ENCODE measurements around the gene FAM13A. TPM values are rescaled to one million over a fixed set of nuclear protein-coding genes. Genes with fewer than 3 reads are reported as not detected.

The FAM13A gene
- 100 to 1,000 TPM in 3 of 4 donors, 10 to 100 TPM in 1; 61.8 to 217 (median 152) TPM for total RNA-seq

DNA sequence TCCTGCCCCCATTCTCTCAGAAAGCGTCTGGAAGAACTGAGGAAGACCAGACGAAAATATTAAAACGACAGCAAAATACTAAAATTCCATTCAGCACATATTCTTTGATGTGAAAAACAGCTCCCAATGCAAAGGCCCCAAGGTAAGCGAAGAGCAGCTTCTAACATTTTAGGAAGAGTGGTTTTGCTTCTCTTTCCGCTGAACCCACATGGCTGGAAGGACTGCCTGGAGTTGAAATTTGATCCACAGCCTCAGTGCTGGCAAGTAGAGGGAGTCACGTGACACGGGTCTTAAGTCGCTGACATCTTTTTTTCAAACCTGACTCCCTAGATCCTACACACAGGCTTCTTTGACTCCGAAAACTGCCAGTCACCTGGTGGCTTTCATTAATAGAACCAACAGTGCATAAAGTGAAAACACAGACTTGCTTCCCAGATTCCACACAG, at the start of gene FAM13A:
Gene FAM13A (minus strand): TSS at position 233 of the 446 bp plus-strand sequence. CDS start 221 bp downstream, at position 12.
- TF ChIP-seq, protein P1, sequence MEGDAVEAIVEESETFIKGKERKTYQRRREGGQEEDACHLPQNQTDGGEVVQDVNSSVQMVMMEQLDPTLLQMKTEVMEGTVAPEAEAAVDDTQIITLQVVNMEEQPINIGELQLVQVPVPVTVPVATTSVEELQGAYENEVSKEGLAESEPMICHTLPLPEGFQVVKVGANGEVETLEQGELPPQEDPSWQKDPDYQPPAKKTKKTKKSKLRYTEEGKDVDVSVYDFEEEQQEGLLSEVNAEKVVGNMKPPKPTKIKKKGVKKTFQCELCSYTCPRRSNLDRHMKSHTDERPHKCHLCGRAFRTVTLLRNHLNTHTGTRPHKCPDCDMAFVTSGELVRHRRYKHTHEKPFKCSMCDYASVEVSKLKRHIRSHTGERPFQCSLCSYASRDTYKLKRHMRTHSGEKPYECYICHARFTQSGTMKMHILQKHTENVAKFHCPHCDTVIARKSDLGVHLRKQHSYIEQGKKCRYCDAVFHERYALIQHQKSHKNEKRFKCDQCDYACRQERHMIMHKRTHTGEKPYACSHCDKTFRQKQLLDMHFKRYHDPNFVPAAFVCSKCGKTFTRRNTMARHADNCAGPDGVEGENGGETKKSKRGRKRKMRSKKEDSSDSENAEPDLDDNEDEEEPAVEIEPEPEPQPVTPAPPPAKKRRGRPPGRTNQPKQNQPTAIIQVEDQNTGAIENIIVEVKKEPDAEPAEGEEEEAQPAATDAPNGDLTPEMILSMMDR (IDR thresholded peaks at IDR 0.05; ENCODE audit: low read depth), result no peak

DNA sequence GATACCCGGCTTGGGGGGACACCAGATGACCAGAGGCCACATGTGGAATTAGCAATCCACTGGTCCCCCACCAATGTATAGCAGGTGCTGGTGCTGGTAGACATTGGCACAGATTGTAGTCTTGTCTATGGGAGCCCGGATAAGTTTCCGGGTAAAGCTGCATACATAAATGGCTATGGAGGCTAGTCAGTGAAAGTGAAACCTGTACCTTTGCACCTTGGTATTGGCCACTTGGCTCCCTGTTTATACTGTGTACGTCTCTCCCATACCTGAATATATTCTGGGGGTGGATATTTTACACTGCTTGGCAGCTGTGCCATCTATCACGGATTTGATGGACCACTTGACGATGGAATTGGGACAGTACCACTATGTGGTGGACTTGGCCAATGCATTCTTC, 48.7 kb upstream of the FAM13A start:
- TF ChIP-seq, protein P1 (IDR thresholded peaks at IDR 0.05; ENCODE audit: low read depth), result no peak

DNA sequence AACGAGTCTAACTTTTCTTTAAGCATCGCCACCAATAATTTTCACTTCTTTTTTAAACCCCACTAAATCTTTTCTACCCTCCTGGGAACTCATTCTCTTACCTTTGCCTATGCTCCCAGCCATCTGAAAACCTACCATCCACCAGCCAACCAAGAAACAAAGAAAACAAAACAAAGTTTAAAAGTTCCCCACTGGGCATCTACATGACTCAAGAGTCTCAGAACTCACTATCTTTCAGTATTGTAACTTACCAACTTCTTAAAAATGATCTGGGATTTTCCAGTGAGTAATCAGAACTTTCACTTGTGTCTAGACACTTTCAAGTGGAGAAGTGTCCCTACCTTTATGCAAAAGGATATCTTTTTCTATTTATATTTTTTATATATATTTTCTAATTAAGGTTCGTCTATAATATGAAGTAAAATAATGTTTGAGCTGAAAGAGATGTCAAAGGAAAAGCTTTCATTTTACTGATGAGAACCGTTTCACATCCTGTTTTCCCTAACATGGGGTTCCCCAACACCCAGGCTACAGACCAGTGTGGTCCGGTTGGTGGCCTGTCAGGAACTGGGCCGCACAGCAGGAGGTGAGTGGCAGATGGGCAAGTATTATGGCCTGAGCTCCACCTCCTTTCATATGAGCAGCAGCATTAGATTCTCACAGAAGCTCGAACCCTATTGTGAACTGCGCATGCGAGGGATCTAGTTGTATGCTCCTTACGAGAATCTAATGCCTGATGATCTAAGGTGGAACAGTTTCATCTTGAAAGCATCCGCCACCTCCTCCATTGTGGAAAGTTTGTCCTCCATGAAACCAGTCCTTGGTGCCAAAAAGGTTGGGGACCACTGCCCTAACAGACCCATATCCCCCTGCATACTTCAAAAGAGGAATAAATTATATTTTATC, 44.5 kb upstream of the FAM13A start:
- TF ChIP-seq, protein P1 (IDR thresholded peaks at IDR 0.05; ENCODE audit: low read depth), result no peak

DNA sequence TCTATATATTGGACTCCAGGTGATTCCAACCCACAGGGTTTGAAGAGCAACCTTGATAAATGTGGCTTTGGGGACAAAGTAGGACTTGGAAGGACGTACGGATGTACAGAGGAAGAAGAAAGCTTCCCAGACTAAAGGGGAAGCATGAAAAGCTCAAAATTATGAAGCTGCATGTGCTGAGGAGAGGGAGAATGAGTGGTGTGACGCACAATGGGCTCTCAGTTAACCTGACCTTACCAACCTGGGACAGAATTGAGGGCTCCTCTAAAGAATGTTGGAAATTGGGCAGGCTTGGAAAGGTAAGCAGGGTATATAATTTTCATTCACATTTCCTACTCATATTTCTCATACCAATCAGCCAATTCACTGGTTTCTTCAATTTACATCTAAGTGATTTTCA, 43.9 kb upstream of the FAM13A start:
- TF ChIP-seq, protein P1 (IDR thresholded peaks at IDR 0.05; ENCODE audit: low read depth), result no peak

DNA sequence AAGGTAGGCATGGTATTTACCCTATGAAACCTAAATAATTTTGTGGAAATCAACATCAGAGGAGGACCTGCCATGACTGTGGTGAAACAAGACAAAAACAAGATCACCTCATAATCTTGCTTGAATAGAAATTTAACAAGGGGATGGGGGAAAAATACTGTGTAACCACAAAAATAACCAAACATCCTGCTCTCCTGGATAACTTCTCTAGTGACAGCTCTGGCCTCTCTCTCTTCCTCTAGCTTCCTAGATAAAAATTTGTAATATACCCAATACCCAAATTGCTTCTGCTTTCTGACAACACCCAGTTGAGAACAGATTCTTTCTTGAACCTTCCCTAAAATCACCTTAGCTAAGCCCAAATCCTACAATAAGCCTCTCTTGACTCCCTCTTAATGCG, 42.5 kb upstream of the FAM13A start:
- TF ChIP-seq, protein P1 (IDR thresholded peaks at IDR 0.05; ENCODE audit: low read depth), result no peak

DNA sequence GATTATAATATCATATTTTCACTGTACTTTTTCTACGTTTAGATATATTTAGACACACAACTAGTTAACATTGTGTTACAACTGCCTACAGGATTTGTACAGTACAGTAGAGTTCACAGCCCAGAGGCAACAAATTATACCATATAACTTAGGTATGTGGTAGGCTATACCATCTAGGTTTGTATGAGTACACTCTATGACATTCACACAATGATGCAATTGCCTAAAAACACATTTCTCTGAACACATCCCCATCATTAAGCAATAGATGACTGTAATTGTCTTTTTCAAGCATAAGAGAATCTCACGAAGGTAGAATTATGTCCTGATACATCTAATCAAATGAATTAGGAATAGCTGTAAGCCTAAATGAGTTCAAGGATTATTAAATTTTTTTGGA, 42.0 kb upstream of the FAM13A start:
- TF ChIP-seq, protein P1 (IDR thresholded peaks at IDR 0.05; ENCODE audit: low read depth), result no peak

DNA sequence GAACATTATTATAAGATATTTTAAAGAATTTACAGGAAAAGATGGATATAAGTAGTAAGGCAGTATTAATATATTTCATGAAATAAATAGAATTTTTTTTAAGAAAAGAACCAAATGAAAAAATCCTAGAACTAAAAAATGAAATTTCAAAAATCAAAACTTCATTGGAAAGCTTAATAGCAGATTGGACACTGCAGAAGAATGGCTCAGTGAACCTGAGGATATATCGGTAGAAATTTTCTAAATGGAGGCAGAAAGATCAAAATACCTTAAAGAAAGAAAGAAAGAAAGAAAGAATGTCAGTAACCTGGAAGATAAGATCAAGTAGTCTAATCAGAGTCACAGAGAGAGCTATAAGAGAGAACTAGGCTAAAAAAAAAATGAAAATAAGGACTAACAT, 21.3 kb upstream of the FAM13A start:
- TF ChIP-seq, protein P1 (IDR thresholded peaks at IDR 0.05; ENCODE audit: low read depth), result no peak

Measured in subcutaneous adipose tissue (tissue), 4 donors.